GM18499 (cell line): ENCODE measurements around the gene BMPR1A.
"Not testable (repeated sequence)": the region's sequence is repeated elsewhere in the genome, so short reads cannot be mapped to it uniquely, and the experiment has no call there.

Experiments
- ATAC-seq: cut with Tn5 transposase; IDR thresholded peaks from one replicate; pipeline ENCODE4 v1.9.1; 2021; ENCODE audit warnings: moderate number of reproducible peaks; ENCODE audit not compliant: insufficient read depth, unreplicated experiment

Gene BMPR1A

DNA sequence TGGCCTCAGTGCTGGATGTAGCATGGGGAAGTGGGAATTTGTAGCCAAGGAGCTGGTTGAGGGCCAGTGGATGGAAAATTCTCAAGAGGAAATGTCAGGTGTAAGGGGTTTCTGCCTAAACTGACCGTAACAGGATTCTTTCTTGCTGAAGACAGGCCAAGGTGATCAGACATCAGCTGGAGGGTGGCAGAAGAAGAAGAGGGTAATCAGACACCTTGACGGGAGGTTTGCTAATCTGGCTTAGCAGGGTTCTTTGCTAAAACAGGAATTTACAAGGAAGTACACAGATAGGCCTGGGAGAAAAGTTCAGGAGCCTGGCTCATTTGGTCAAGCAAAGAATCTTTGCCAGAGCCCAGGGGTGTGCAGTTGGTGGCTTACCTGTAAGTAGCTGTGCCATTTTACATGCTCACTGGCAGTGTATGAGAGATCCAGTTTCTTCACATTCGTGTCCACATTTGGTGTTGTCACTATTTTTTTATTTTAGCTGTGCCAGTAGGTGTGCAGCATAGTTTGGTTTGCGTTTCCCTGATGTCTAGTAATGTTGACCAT is 73.7 kb downstream of the BMPR1A start:
- ATAC-seq, result no peak

DNA sequence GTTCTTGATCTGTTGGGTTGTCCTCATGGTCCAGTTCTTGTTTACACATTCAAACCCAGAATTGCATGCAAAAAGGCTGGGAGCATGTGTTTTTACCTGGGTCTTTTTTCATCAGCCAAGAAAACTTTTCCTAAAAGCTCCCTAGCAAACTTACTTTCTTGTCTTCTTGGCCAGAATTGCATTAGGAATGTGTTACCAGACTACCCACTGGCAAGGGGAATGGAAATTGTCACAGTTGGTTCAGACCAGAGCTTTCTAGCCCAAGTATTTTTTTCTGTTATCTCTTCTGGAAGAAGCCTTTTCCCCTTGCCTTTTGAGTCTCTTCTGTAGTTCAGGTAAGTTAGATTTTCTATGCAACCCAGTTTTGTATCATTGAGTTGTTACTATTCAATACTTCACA is 77.5 kb downstream of the BMPR1A start:
- no peak for ATAC-seq

- ATAC-seq, result no peak
Observed at GRCh38 chr10:86836044-86836443, 79.6 kb downstream of the BMPR1A start.

DNA sequence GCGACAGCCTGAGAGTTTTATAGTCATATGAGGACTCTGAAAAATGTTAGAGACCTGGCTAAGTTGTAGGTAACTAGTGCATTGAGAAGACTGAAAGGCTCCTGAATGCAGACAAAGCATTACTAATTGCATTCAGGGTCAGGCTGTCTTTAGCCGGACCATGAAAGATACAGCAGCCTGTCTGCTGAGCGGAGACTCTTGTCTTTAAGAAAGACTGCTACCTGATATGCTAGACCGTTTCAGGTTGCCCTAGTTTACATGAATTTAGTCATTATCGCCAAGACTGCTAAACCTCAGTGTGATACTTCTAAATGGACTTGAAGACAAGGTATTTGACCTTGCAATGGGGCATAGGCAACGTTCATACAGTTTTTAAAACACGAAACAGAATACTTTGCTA is 81.2 kb downstream of the BMPR1A start:
- no peak for ATAC-seq

DNA sequence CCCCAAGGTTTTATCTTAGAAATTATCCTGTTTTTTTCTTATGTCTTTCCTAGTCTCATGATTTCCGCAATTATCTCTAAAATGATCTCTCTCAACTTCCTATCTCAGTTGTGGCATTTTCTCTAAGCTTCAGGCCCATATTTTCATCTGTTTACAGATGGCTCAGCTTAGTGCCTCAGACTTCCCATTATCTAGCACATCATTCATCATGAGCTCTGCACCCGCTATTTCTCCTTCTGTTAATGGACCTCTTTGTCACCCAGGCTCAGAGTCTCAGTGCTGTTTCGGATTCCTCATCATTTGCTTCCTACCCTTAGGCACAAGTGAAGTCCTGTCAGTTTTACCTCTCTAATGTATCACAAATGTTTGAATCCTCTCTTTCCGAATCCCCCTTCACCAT is 84.1 kb downstream of the BMPR1A start:
- no peak for ATAC-seq

GRCh38 chr10:86846088-86846487 is 89.7 kb downstream of the BMPR1A start:
- ATAC-seq, result no peak

GRCh38 chr10:86848747-86849146 is 92.3 kb downstream of the BMPR1A start:
- ATAC-seq, result no peak

DNA sequence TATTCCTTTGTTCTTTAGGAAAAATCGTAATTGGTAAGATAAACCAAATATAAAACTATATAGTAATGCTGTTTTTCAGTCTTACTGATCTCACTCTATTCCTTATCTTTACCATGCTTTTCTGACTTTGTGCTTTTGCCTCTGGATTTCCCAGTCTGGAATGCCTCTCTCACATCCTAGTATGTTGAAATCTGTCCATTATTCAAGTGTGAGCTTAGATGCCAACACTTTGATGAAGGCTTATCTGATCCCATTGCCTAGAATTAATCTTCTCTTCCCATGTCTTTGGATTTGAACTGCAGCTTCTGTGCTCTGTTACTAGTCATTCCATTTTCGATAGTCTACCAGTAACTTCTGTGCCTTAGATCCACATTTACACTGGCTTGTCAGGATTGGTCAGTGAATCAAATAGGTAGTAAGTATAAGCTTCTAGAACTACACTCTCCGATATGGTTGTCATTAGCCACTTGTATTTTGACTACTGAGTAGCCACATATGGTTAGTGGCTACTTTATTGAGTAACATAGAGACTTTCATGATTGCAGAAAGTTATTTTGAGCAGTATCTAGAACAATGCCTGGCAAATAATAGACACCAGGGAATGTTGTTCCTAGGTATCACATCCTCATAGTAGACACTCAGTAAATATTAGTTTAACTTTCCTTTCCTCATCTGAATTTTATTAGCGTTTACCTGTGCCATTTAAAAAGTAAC is 92.9 kb downstream of the BMPR1A start:
- peak; percentile 62 for ATAC-seq

- no peak for ATAC-seq
Observed at GRCh38 chr10:86850481-86850880, 94.1 kb downstream of the BMPR1A start.

DNA sequence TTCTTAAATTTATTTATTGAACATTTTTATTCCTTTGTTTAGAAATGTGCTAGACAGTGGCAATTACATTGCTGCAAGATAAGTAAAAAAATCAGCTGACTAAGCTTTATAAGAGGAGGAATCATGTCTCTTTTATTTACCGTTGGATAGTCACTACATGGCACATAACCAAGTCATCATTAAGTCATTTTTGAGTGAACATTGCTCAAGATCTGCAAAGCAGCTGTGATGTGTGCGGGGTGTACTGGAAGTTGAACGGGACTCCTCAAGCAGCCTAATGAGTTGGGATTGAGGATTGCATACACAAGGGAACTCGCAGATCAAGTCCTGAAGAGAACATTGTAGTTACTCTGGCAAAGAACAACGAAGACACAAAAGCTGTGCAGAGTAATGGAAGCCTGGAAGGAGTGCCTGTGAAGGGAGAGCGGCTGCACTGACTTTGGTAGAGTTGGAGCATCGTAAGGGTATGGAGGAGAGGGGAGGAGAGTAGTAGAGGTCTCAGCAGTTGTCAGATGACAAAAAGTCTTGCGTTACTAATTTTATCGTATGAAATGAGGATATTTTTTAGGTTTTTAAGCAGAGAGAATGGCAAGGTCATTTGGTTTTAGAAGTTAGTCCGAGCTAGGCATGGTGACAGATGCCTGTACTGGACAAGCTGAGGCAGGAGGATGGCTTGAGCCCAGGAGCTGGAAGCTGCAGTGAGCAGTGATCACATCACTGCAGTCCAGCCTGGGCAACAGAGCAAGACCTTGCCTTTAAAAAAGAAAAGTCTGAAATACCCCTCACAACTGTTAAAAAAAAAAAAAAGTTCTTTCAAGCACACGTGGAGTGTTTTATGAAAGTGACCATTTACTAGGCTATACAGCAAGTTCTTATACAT is 95.1 kb downstream of the BMPR1A start:
- ATAC-seq, result no peak

GRCh38 chr10:86853582-86853981 is 97.2 kb downstream of the BMPR1A start:
- ATAC-seq, result not testable (repeated sequence)

DNA sequence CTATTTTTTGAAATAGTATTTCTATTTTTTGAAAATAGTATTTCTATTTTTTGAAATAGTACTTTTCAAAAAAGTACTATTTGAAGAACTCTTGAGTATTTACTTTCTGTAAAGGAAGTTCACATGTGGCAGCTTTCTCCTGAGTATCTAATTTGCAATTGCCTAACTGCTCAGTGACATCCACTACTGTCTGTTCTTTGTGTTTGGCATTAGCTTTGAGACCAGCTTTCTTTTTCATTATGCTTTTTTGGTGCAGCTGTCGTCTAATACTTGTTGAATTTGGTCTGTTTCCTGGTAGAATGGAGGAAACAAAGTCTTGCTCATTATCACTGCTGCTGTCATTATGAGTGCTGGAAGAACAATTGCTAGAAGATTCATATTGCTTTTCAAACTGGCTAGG is 99.1 kb downstream of the BMPR1A start:
- ATAC-seq, result no peak

GRCh38 chr10:86856156-86856555 is 99.7 kb downstream of the BMPR1A start:
- no peak for ATAC-seq

DNA sequence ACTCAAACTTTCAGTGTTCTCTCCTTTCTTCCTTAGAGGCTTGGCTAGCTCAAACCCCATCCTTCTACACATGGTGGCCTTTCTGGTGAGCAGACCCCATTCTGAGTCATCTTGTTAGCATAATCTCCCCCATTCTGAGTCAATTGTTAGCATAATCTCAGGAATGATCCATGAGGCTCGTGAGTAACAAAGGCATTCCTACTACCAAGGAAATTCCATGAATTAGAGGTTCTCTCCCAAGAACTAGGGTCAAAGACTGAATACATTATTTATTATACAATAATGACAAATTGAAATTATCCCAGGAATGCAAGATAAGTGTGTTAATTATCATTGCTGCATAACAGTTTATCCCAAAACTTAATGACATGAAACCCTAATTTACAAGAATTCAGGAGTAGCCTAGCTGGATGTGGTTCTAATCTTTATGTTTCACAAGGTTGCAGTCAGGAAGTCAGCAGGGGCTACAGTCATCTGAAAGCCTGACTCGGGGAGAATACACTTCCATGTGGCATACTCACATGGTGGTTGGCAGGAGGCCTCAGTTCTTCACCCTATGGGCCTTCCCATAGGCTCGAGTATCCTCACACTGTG is 100.8 kb downstream of the BMPR1A start:
- ATAC-seq, result no peak

DNA sequence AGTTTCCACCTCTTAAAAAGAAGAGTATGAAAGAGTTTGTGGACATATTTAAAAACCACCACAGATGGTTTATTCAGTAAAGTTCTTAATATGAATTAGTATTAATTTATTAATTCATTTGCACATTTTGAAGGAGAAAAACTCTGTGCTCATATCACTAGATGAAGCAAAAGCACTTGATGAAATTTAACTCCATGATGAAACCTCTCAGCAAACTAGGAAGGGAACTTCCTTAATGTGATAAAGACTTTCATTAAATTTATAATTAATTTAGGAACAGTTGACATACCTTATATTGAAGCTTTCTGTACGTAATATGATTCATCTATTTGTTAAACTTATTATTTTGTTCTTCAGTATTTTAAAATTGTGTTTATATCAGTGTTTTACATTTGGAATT is 101.6 kb downstream of the BMPR1A start:
- no peak for ATAC-seq

GRCh38 chr10:86861351-86861750 is 104.9 kb downstream of the BMPR1A start:
- no peak for ATAC-seq

- no peak for ATAC-seq
Observed at GRCh38 chr10:86862373-86862772, 106.0 kb downstream of the BMPR1A start.

GRCh38 chr10:86862786-86863483 is 106.5 kb downstream of the BMPR1A start:
- ATAC-seq, result no peak

DNA sequence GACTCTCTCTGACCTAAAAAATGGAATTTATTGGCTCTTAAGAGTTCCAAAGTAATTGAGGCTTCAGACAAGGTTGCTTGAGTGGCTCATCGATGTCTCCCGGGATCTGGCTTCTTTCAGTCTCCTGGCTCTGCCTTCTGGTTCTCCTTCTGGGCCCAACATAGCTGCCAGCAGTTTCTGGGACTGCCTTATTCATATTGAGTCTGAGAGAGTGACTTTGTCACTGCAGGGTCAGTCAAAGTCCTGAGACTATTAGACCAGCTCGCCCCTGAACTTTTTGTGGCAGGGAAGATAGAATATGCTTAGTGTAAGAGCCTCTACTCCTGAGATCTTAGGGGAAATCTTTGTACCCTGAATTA is 107.0 kb downstream of the BMPR1A start:
- no peak for ATAC-seq

GRCh38 chr10:86865011-86865811 is 108.8 kb downstream of the BMPR1A start:
- ATAC-seq, result not testable (repeated sequence)
